Astrocyte (in vitro differentiated cells and primary cell): Measurements from ENCODE around the gene ESYT3.

Source experiments
- CTCF ChIP-seq: IDR thresholded peaks from 2 replicates; pipeline ENCODE4 v1.5.1; 2011; ENCODE audit warnings: low read depth, mild to moderate bottlenecking, inconsistent platforms, low read length, moderate library complexity; ENCODE audit not compliant: insufficient read depth
- EZH2 ChIP-seq: IDR thresholded peaks from 2 replicates; pipeline ENCODE4 v1.6.1; 2012; ENCODE audit warnings: mild to moderate bottlenecking, low read length, inconsistent platforms; ENCODE audit not compliant: insufficient read depth

- TF ChIP-seq CTCF = no peak
- TF ChIP-seq EZH2 = no peak
Measured at GRCh38 chr3:138445236-138445635, 10.8 kb downstream of the ESYT3 start.
